SU-DHL-6 (cell line): ENCODE data around the gene KIRREL2.

Experiments used
- H2AFZ ChIP-seq: fragments of 200-600 bp; sonication (generic); 2 replicates; pipeline ENCODE4 v1.6.1; 2014; ENCODE audit warnings: low read depth, mild to moderate bottlenecking, moderate library complexity, mixed read lengths, antibody characterized with exemption, low read length; ENCODE audit not compliant: severe bottlenecking
- H3F3A ChIP-seq: fragments of 200-600 bp; shearing (Covaris generic); 2 replicates; pipeline ENCODE4 v1.6.0; 2016; ENCODE audit warnings: antibody characterized with exemption, mild to moderate bottlenecking; ENCODE audit not compliant: insufficient read depth
- H3K27ac ChIP-seq: fragments of 200-600 bp; sonication (generic); 2 replicates; pipeline ENCODE4 v1.5.1; 2016; ENCODE audit warnings: low read depth, mild to moderate bottlenecking, low read length, moderate library complexity, mixed read lengths
- H3K27me3 ChIP-seq: fragments of 200-600 bp; sonication (generic), shearing (Covaris generic); 2 replicates; pipeline ENCODE4 v1.6.0; 2014; ENCODE audit warnings: mild to moderate bottlenecking, low read length
- H3K36me3 ChIP-seq: fragments of 200-600 bp; sonication (generic); 2 replicates; pipeline ENCODE4 v1.6.1; 2014; ENCODE audit warnings: mild to moderate bottlenecking, low read length, mixed read lengths
- H3K4me2 ChIP-seq: fragments of 300-600, 200-600 bp; shearing (Covaris generic), sonication (generic); 2 replicates; pipeline ENCODE4 v1.6.0; 2014; ENCODE audit warnings: low read length, low read depth, mild to moderate bottlenecking; ENCODE audit not compliant: poor library complexity, severe bottlenecking
- H3K4me3 ChIP-seq: fragments of 200-600 bp; sonication (generic); 2 replicates; pipeline ENCODE4 v1.5.1; 2014; ENCODE audit warnings: antibody characterized with exemption, low read length, mild to moderate bottlenecking, mixed read lengths; ENCODE audit not compliant: insufficient read depth, poor library complexity, severe bottlenecking
- H3K79me2 ChIP-seq: fragments of 200-600 bp; sonication (generic); 2 replicates; pipeline ENCODE4 v1.6.1; 2014; ENCODE audit warnings: mild to moderate bottlenecking, low read length, moderate library complexity; ENCODE audit not compliant: insufficient read depth
- H3K9ac ChIP-seq: fragments of 200-600 bp; sonication (generic); 2 replicates; pipeline ENCODE4 v1.7.0; 2014; ENCODE audit warnings: mild to moderate bottlenecking, low read length
- H3K9me2 ChIP-seq: fragments of 200-600 bp; sonication (generic); replicated peaks from 2 replicates; pipeline ENCODE4 v1.6.1; 2014; ENCODE audit warnings: low read length; ENCODE audit not compliant: insufficient read depth
- H3K9me3 ChIP-seq: fragments of 200-600 bp; sonication (generic); 2 replicates; pipeline ENCODE4 v1.6.1; 2014; ENCODE audit warnings: low read length, mixed read lengths; ENCODE audit not compliant: insufficient read depth
- H4K20me1 ChIP-seq: fragments of 200-600 bp; sonication (generic); 2 replicates; pipeline ENCODE4 v1.6.1; 2014; ENCODE audit warnings: low read depth, mild to moderate bottlenecking, antibody characterized with exemption, low read length, moderate library complexity, mixed read lengths
- EZH2phosphoT487 ChIP-seq: fragments of 200-600 bp; sonication (generic), shearing (Covaris generic); conservative IDR thresholded peaks from 2 replicates; pipeline ENCODE4 v1.6.1; 2018; ENCODE audit warnings: mild to moderate bottlenecking, antibody characterized with exemption, low read length, moderate library complexity, mixed read lengths
- TF ChIP-seq, protein P1 (sequence below): fragments of 200-600 bp; sonication (generic); IDR thresholded peaks from one replicate; pipeline ENCODE4 v1.5.1; 2017; ENCODE audit warnings: antibody characterized with exemption, mild to moderate bottlenecking, low read length, moderate library complexity; ENCODE audit not compliant: insufficient read depth, poor library complexity, severe bottlenecking

The KIRREL2 gene

DNA sequence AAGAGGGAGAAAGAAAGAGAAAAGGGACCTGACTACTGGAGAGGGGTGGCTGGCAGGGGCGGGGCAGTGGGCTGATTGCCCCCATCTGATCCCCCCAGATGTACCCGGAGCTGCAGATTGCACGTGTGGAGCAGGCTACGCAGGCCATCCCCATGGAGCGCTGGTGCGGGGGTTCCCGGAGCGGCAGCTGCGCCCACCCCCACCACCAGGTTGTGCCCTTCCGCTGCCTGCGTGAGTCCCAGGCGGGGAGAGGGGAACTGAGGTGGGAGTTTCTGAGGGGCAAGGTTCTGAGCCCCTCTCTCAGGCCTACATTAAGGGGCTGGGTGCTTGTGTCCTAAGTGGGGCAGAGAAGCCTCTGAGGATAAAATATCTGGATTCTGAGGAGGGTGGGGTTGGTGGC lies 14.1 kb downstream of the KIRREL2 start:
- no peak overlapping the region for H3K9ac ChIP-seq

DNA sequence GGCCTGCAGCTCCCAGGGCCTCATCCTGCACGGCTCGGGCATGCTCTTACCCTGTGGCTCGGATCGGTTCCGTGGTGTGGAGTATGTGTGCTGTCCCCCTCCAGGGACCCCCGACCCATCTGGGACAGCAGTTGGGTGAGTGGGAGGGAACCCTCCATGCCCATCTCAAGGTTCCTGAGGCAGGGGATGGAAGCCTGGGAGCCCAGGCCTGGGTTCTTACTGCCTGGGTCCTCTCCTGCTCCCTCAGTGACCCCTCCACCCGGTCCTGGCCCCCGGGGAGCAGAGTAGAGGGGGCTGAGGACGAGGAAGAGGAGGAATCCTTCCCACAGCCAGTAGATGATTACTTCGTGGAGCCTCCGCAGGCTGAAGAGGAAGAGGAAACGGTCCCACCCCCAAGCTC lies 14.9 kb downstream of the KIRREL2 start:
- TF ChIP-seq, protein P1, sequence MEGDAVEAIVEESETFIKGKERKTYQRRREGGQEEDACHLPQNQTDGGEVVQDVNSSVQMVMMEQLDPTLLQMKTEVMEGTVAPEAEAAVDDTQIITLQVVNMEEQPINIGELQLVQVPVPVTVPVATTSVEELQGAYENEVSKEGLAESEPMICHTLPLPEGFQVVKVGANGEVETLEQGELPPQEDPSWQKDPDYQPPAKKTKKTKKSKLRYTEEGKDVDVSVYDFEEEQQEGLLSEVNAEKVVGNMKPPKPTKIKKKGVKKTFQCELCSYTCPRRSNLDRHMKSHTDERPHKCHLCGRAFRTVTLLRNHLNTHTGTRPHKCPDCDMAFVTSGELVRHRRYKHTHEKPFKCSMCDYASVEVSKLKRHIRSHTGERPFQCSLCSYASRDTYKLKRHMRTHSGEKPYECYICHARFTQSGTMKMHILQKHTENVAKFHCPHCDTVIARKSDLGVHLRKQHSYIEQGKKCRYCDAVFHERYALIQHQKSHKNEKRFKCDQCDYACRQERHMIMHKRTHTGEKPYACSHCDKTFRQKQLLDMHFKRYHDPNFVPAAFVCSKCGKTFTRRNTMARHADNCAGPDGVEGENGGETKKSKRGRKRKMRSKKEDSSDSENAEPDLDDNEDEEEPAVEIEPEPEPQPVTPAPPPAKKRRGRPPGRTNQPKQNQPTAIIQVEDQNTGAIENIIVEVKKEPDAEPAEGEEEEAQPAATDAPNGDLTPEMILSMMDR = no peak
- TF ChIP-seq EZH2phosphoT487 = no peak

More for the DNA sequence above, 14.1 kb downstream of the KIRREL2 start:
- H3K9me3 ChIP-seq = no peaks in the 10 kb centered on the region
- no peak overlapping the region for H3K27ac ChIP-seq
- H2AFZ ChIP-seq = no peak overlapping the region
- no peaks in the 10 kb centered on the region for H3K79me2 ChIP-seq
- H3K4me3 ChIP-seq = no peak overlapping the region
- no peaks in the 10 kb centered on the region for H3K9me2 ChIP-seq
- no peaks in the 10 kb centered on the region for H4K20me1 ChIP-seq
- H3K4me2 ChIP-seq = no peak overlapping the region
- no peaks in the 10 kb centered on the region for H3F3A ChIP-seq
- H3K36me3 ChIP-seq = no peaks in the 10 kb centered on the region
- H3K27me3 ChIP-seq = no peaks in the 10 kb centered on the region
- TF ChIP-seq, protein P1 = no peak
- no peak for TF ChIP-seq EZH2phosphoT487

GRCh38 chr19:35872180-35872579 lies 15.5 kb downstream of the KIRREL2 start:
- no peaks in the 10 kb centered on the region for H3K79me2 ChIP-seq
- no peak overlapping the region for H3K9ac ChIP-seq
- H3K9me3 ChIP-seq = no peaks in the 10 kb centered on the region
- H4K20me1 ChIP-seq = no peaks in the 10 kb centered on the region
- H2AFZ ChIP-seq = no peak overlapping the region
- H3K9me2 ChIP-seq = no peaks in the 10 kb centered on the region
- H3K4me3 ChIP-seq = no peak overlapping the region
- H3K27me3 ChIP-seq = no peaks in the 10 kb centered on the region
- TF ChIP-seq, protein P1 = no peak
- TF ChIP-seq EZH2phosphoT487 = no peak
- no peak overlapping the region for H3K4me2 ChIP-seq
- no peaks in the 10 kb centered on the region for H3K36me3 ChIP-seq
- H3K27ac ChIP-seq = no peak overlapping the region
- no peaks in the 10 kb centered on the region for H3F3A ChIP-seq

More for the DNA sequence above, 14.9 kb downstream of the KIRREL2 start:
- Histone ChIP-seq H3K4me2 (no peak overlapping the region), H3K4me3 (no peak overlapping the region), H3K9ac (no peak overlapping the region), H3K9me3 (no peaks in the 10 kb centered on the region), H2AFZ (no peak overlapping the region), H3K27ac (no peak overlapping the region), H3K9me2 (no peaks in the 10 kb centered on the region), H3K79me2 (no peaks in the 10 kb centered on the region), H4K20me1 (no peaks in the 10 kb centered on the region), H3F3A (no peaks in the 10 kb centered on the region), H3K27me3 (no peaks in the 10 kb centered on the region), H3K36me3 (no peaks in the 10 kb centered on the region)
